GM23338 (cell line): Measurements from ENCODE around the gene C2orf92.

Experiments used
- CREB1 ChIP-seq: fragments of 250-450 bp; sonication (Bioruptor Pico); IDR thresholded peaks from 2 replicates; pipeline ENCODE4 v1.5.0; 2020; ENCODE audit warnings: low read depth, mild to moderate bottlenecking, moderate library complexity
- CTCF ChIP-seq, 2 experiments: fragments of 200-600 bp in 1 of 2; sonication (generic) in 1 of 2; conservative IDR thresholded peaks; 2 replicates each; pipeline versions ENCODE4 v1.5.1 to v1.6.1; 2016 to 2017; ENCODE audit warnings: antibody characterized with exemption in 2 of 2, low read depth in 2 of 2, mild to moderate bottlenecking in 2 of 2, moderate library complexity in 1 of 2
- EZH2 ChIP-seq: fragments of 200-600 bp; sonication (generic); IDR thresholded peaks from one replicate; pipeline ENCODE4 v1.8.0; 2017; ENCODE audit warnings: antibody characterized with exemption, mild to moderate bottlenecking, low read depth; ENCODE audit not compliant: unreplicated experiment
- EZH2phosphoT487 ChIP-seq: fragments of 200-600 bp; sonication (generic); IDR thresholded peaks from one replicate; pipeline ENCODE4 v1.8.1; 2018; ENCODE audit warnings: antibody characterized with exemption; ENCODE audit not compliant: unreplicated experiment
- JUNB ChIP-seq: IDR thresholded peaks from one replicate; pipeline ENCODE4 v1.6.1; 2016; ENCODE audit warnings: antibody characterized with exemption; ENCODE audit not compliant: unreplicated experiment
- NANOG ChIP-seq: IDR thresholded peaks from 2 replicates; pipeline ENCODE4 v1.6.1; 2016; ENCODE audit warnings: antibody characterized with exemption, borderline replicate concordance
- POLR2AphosphoS5 ChIP-seq: IDR thresholded peaks from 2 replicates; pipeline ENCODE4 v1.6.1; 2016; ENCODE audit warnings: antibody characterized with exemption, low read depth
- TF ChIP-seq, protein P1 (sequence below): fragments of 250-450 bp; sonication (Bioruptor Pico); IDR thresholded peaks from 2 replicates; pipeline ENCODE4 v1.5.0; 2020; ENCODE audit warnings: mild to moderate bottlenecking, moderate library complexity
- TF ChIP-seq, protein P2 (sequence below): IDR thresholded peaks from one replicate; pipeline ENCODE4 v1.6.1; 2018; ENCODE audit warnings: antibody characterized with exemption; ENCODE audit not compliant: unreplicated experiment

DNA sequence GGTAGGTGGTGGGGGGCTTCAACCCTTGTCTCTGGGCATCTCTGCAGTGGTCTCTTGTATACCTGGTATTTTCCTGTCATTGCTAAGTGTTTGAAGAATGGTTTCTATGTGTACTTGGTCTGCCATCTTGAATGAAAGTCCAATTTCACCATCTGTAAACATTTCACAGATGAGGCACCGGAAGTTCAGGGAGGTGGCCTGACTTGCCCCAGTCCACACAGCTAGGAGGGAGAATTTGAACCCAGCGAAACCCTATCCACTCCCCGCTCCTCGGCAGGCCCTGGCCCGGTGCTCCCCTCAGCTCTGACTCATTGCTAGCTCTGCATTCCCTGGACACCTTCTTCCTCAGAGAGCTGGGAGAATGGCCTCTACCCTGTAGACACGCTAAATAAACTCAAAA, 74.4 kb downstream of the C2orf92 start:
- no peak for TF ChIP-seq CTCF (conservative IDR thresholded peaks at IDR 0.05; ENCODE audit: low read depth in 2 of 2)
- no peak for TF ChIP-seq EZH2
- no peak for TF ChIP-seq NANOG
- TF ChIP-seq EZH2phosphoT487, result no peak
- TF ChIP-seq CREB1, result no peak
- TF ChIP-seq, protein P1, sequence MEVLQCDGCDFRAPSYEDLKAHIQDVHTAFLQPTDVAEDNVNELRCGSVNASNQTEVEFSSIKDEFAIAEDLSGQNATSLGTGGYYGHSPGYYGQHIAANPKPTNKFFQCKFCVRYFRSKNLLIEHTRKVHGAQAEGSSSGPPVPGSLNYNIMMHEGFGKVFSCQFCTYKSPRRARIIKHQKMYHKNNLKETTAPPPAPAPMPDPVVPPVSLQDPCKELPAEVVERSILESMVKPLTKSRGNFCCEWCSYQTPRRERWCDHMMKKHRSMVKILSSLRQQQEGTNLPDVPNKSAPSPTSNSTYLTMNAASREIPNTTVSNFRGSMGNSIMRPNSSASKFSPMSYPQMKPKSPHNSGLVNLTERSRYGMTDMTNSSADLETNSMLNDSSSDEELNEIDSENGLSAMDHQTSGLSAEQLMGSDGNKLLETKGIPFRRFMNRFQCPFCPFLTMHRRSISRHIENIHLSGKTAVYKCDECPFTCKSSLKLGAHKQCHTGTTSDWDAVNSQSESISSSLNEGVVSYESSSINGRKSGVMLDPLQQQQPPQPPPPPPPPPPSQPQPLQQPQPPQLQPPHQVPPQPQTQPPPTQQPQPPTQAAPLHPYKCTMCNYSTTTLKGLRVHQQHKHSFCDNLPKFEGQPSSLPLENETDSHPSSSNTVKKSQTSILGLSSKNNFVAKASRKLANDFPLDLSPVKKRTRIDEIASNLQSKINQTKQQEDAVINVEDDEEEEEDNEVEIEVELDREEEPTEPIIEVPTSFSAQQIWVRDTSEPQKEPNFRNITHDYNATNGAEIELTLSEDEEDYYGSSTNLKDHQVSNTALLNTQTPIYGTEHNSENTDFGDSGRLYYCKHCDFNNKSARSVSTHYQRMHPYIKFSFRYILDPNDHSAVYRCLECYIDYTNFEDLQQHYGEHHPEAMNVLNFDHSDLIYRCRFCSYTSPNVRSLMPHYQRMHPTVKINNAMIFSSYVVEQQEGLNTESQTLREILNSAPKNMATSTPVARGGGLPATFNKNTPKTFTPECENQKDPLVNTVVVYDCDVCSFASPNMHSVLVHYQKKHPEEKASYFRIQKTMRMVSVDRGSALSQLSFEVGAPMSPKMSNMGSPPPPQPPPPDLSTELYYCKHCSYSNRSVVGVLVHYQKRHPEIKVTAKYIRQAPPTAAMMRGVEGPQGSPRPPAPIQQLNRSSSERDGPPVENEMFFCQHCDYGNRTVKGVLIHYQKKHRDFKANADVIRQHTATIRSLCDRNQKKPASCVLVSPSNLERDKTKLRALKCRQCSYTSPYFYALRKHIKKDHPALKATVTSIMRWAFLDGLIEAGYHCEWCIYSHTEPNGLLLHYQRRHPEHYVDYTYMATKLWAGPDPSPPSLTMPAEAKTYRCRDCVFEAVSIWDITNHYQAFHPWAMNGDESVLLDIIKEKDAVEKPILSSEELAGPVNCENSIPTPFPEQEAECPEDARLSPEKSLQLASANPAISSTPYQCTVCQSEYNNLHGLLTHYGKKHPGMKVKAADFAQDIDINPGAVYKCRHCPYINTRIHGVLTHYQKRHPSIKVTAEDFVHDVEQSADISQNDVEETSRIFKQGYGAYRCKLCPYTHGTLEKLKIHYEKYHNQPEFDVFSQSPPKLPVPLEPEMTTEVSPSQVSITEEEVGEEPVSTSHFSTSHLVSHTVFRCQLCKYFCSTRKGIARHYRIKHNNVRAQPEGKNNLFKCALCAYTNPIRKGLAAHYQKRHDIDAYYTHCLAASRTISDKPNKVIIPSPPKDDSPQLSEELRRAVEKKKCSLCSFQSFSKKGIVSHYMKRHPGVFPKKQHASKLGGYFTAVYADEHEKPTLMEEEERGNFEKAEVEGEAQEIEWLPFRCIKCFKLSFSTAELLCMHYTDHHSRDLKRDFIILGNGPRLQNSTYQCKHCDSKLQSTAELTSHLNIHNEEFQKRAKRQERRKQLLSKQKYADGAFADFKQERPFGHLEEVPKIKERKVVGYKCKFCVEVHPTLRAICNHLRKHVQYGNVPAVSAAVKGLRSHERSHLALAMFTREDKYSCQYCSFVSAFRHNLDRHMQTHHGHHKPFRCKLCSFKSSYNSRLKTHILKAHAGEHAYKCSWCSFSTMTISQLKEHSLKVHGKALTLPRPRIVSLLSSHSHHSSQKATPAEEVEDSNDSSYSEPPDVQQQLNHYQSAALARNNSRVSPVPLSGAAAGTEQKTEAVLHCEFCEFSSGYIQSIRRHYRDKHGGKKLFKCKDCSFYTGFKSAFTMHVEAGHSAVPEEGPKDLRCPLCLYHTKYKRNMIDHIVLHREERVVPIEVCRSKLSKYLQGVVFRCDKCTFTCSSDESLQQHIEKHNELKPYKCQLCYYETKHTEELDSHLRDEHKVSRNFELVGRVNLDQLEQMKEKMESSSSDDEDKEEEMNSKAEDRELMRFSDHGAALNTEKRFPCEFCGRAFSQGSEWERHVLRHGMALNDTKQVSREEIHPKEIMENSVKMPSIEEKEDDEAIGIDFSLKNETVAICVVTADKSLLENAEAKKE (CRISPR knock-in tag), result no peak
- no peak for TF ChIP-seq POLR2AphosphoS5
- TF ChIP-seq, protein P2, sequence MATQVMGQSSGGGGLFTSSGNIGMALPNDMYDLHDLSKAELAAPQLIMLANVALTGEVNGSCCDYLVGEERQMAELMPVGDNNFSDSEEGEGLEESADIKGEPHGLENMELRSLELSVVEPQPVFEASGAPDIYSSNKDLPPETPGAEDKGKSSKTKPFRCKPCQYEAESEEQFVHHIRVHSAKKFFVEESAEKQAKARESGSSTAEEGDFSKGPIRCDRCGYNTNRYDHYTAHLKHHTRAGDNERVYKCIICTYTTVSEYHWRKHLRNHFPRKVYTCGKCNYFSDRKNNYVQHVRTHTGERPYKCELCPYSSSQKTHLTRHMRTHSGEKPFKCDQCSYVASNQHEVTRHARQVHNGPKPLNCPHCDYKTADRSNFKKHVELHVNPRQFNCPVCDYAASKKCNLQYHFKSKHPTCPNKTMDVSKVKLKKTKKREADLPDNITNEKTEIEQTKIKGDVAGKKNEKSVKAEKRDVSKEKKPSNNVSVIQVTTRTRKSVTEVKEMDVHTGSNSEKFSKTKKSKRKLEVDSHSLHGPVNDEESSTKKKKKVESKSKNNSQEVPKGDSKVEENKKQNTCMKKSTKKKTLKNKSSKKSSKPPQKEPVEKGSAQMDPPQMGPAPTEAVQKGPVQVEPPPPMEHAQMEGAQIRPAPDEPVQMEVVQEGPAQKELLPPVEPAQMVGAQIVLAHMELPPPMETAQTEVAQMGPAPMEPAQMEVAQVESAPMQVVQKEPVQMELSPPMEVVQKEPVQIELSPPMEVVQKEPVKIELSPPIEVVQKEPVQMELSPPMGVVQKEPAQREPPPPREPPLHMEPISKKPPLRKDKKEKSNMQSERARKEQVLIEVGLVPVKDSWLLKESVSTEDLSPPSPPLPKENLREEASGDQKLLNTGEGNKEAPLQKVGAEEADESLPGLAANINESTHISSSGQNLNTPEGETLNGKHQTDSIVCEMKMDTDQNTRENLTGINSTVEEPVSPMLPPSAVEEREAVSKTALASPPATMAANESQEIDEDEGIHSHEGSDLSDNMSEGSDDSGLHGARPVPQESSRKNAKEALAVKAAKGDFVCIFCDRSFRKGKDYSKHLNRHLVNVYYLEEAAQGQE, result no peak
- TF ChIP-seq JUNB, result no peak
